Stomach (tissue), 9 donors: Measurements from ENCODE around the gene EIF2A. TPM values are rescaled to one million over a fixed set of nuclear protein-coding genes. Genes with fewer than 3 reads are reported as not detected.
"Not testable (repeated sequence)": the region's sequence is repeated elsewhere in the genome, so short reads cannot be mapped to it uniquely, and the experiment has no call there.

Experiments
- DNase-seq, 2 donors: peaks; one replicate each; pipeline versions ENCODE4 v3.0.0 to v3.0.0-alpha.2; 2013 to 2019
- H3K27ac ChIP-seq, 5 donors: fragments of 200-600 bp in 4 of 5; sonication (generic) in 4 of 5; one replicate each; pipeline ENCODE4 v1.5.1; 2013 to 2019; ENCODE audit warnings: mild to moderate bottlenecking in 1 of 5, moderate library complexity in 1 of 5
- H3K27me3 ChIP-seq, 3 donors: fragments of 200-600 bp; sonication (generic); one replicate each; pipeline ENCODE4 v1.5.1; 2017 to 2019; ENCODE audit warnings: mixed run types in 1 of 3
- H3K36me3 ChIP-seq, 4 donors: fragments of 200-600 bp; sonication (generic); 1 replicate in 3 of 4; 2 replicates in 1 of 4; pipeline ENCODE4 v1.5.1; 2016 to 2019
- H3K4me1 ChIP-seq, 4 donors: fragments of 200-600 bp; sonication (generic); one replicate each; pipeline ENCODE4 v1.5.1; 2016 to 2019
- H3K4me3 ChIP-seq, 4 donors: fragments of 200-600 bp; sonication (generic) in 3 of 4; one replicate each; pipeline ENCODE4 v1.5.1; 2016 to 2019; ENCODE audit warnings: mild to moderate bottlenecking in 1 of 4
- H3K9me3 ChIP-seq, 4 donors: fragments of 200-600 bp; sonication (generic); one replicate each; pipeline ENCODE4 v1.5.1; 2016 to 2019
- CTCF ChIP-seq, 7 experiments: fragments of 450-650 bp in 4 of 7; fragments of 200-600 bp in 3 of 7; sonication (generic) in 3 of 7; IDR thresholded peaks; one replicate each; pipeline ENCODE4 v1.5.1; 2016 to 2019; ENCODE audit warnings: antibody characterized with exemption in 7 of 7, control low read depth in 2 of 7, mild to moderate bottlenecking in 1 of 7
- EP300 ChIP-seq: sonication (generic); formaldehyde crosslinking; IDR thresholded peaks from one replicate; pipeline ENCODE4 v1.6.1; 2017; ENCODE audit warnings: antibody characterized with exemption
- POLR2A ChIP-seq, 4 donors: fragments of 450-650 bp; IDR thresholded peaks; one replicate each; pipeline ENCODE4 v1.6.1; 2016; ENCODE audit warnings: antibody characterized with exemption in 4 of 4, control low read depth in 2 of 4, mild to moderate bottlenecking in 1 of 4, moderate library complexity in 1 of 4
- POLR2AphosphoS5 ChIP-seq, 3 donors: sonication (generic); formaldehyde crosslinking; IDR thresholded peaks; one replicate each; pipeline ENCODE4 v1.6.1; 2016; ENCODE audit warnings: antibody characterized with exemption in 3 of 3
- WGBS, 5 donors: extraction: QIAGEN DNeasy Blood & Tissue Kit in 3 of 5; methylation state at CpG; one replicate each; pipeline versions ENCODE4 v1.1.5 to v1.1.7; 2013 to 2018; 5-methylcytosine and 5-hydroxymethylcytosine counted together
- intact Hi-C: fragments of 100-400 bp; cut with DNase I; formaldehyde crosslinking; loops from one replicate; pipeline ENCODE4 v1.15.1; 2023; ENCODE audit warnings: low total_unique reads
- polyA plus RNA-seq, 3 donors: library from polyadenylated mRNA; stranded (reverse); fragments of 200-250 nt; gene quantifications; one replicate each; pipeline ENCODE4 v1.2.3, GENCODE V29; 2013
- total RNA-seq, 5 donors: library from RNA; depleted of rRNA; stranded (reverse); fragments of >200 nt; gene quantifications; one replicate each; pipeline versions ENCODE4 v1.1.0 to v1.2.3, GENCODE V29; 2014 to 2016
- donor health status: healthy with polysubstance abuse.
- donor health status: Bipolar disorder and iron deficiency.
- donor health status: healthy.

The EIF2A gene
- total and polyA plus RNA-seq, 8 donors, result 21.4 to 690 (median 124) TPM

GRCh38 chr3:150594150-150594549 lies 47.6 kb downstream of the EIF2A start:
- Histone ChIP-seq H3K27ac (no peak overlapping the region), H3K36me3 (no peaks in the 10 kb centered on the region), H3K4me1 (no peaks in the 10 kb centered on the region), H3K4me3 (no peak overlapping the region), H3K27me3 (no peaks in the 10 kb centered on the region), H3K9me3 (no peaks in the 10 kb centered on the region)
- WGBS, 5 donors, result 88 to 93% (median 92%) methylated on average over 4 of the region's 4 CpGs
- DNase-seq, result no peak
- no peak for TF ChIP-seq POLR2A (IDR thresholded peaks at IDR 0.05)
- TF ChIP-seq EP300, result no peak
- TF ChIP-seq POLR2AphosphoS5 (IDR thresholded peaks at IDR 0.05), result no peak
- no peak for TF ChIP-seq CTCF (IDR thresholded peaks at IDR 0.05)
- intact Hi-C loops, result no loop called here

- no peak for DNase-seq
- Histone ChIP-seq H3K27ac (no peak overlapping the region), H3K4me1 (peaks cover 0 to 15% (median 10%) of the 10 kb centered on the region in 4 donors), H3K4me3 (no peak overlapping the region), H3K36me3 (no peaks in the 10 kb centered on the region), H3K9me3 (no peaks in the 10 kb centered on the region), H3K27me3 (no peaks in the 10 kb centered on the region)
- WGBS, 5 donors, result 81 to 91% (median 89%) methylated on average over 4 of the region's 4 CpGs
- TF ChIP-seq EP300 (no peak), POLR2AphosphoS5 (IDR thresholded peaks at IDR 0.05) (no peak), CTCF (IDR thresholded peaks at IDR 0.05) (no peak), POLR2A (IDR thresholded peaks at IDR 0.05) (no peak)
- intact Hi-C loops, result no loop called here
Measured at GRCh38 chr3:150597646-150598045, 51.1 kb downstream of the EIF2A start.

- intact Hi-C loops, result no loop called here
- Histone ChIP-seq H3K9me3 (no peaks in the 10 kb centered on the region), H3K4me3 (no peak overlapping the region), H3K27me3 (no peaks in the 10 kb centered on the region), H3K27ac (no peak overlapping the region), H3K4me1 (peaks cover 6 to 24% (median 17%) of the 10 kb centered on the region in 4 donors), H3K36me3 (no peaks in the 10 kb centered on the region)
- WGBS, 5 donors, result 68 to 72% (median 70%) methylated on average over 4 of the region's 4 CpGs
- DNase-seq, result peak in 1 of 2 donors; percentile 13
- TF ChIP-seq CTCF (IDR thresholded peaks at IDR 0.05) (no peak), EP300 (no peak), POLR2A (IDR thresholded peaks at IDR 0.05) (no peak), POLR2AphosphoS5 (IDR thresholded peaks at IDR 0.05) (no peak)
Measured at GRCh38 chr3:150599611-150600297, 53.2 kb downstream of the EIF2A start.

- DNase-seq, H3K36me3 ChIP-seq, H3K4me3 ChIP-seq, H3K27ac ChIP-seq, H3K27me3 ChIP-seq, H3K9me3 ChIP-seq, intact Hi-C loops: not testable (repeated sequence)
- 91 to 94% (median 92%) methylated on average over 13 of the region's 13 CpGs for WGBS, 5 donors
- peaks cover 17 to 35% (median 27%) of the 10 kb centered on the region in 4 donors for H3K4me1 ChIP-seq
Measured at GRCh38 chr3:150600647-150601530, 54.3 kb downstream of the EIF2A start.
